Breast epithelium (tissue), 4 donors: Measurements from ENCODE around the gene SIDT2. TPM values are rescaled to one million over a fixed set of nuclear protein-coding genes. Genes with fewer than 3 reads are reported as not detected.
A peak's percentile ranks its signal among the peaks of the same experiment; 100 is the strongest.
"Not testable (repeated sequence)": the region's sequence is repeated elsewhere in the genome, so short reads cannot be mapped to it uniquely, and the experiment has no call there.

Source experiments
- DNase-seq, 2 donors: peaks; one replicate each; pipeline ENCODE4 v3.0.0-alpha.2; 2019; ENCODE audit warnings: low spot score in 2 of 2
- H3K27ac ChIP-seq, 2 donors: fragments of 200-600 bp; sonication (generic) in 1 of 2; one replicate each; pipeline ENCODE4 v1.5.1; 2016 to 2019; ENCODE audit warnings: mild to moderate bottlenecking in 1 of 2
- H3K27me3 ChIP-seq, 2 donors: fragments of 200-600 bp; sonication (generic) in 1 of 2; one replicate each; pipeline versions ENCODE4 v1.5.1 to v1.6.0; 2017 to 2019; ENCODE audit warnings: control low read depth in 1 of 2, mild to moderate bottlenecking in 1 of 2
- H3K36me3 ChIP-seq: fragments of 200-600 bp; one replicate; pipeline ENCODE4 v1.5.1; 2019
- H3K4me1 ChIP-seq, 2 donors: fragments of 200-600 bp; sonication (generic); one replicate each; pipeline ENCODE4 v1.5.1; 2016 to 2019; ENCODE audit warnings: control low read depth in 1 of 2
- H3K4me3 ChIP-seq, 3 donors: fragments of 200-600 bp; sonication (generic); 1 replicate in 2 of 3; 2 replicates in 1 of 3; pipeline ENCODE4 v1.5.1; 2016 to 2019; ENCODE audit warnings: mild to moderate bottlenecking in 3 of 3, moderate library complexity in 2 of 3
- H3K9me3 ChIP-seq, 2 donors: fragments of 200-600 bp; sonication (generic) in 1 of 2; one replicate each; pipeline ENCODE4 v1.5.1; 2016 to 2019; ENCODE audit warnings: control low read depth in 1 of 2
- CTCF ChIP-seq, 3 donors: fragments of 450-650 bp; IDR thresholded peaks; one replicate each; pipeline ENCODE4 v1.5.1; 2016 to 2017; ENCODE audit warnings: antibody characterized with exemption in 3 of 3, mild to moderate bottlenecking in 3 of 3, moderate library complexity in 3 of 3
- POLR2A ChIP-seq: fragments of 450-650 bp; IDR thresholded peaks from one replicate; pipeline ENCODE4 v1.6.1; 2016; ENCODE audit warnings: antibody characterized with exemption, mild to moderate bottlenecking, moderate library complexity
- POLR2AphosphoS5 ChIP-seq, 3 donors: sonication (generic); formaldehyde crosslinking; IDR thresholded peaks; one replicate each; pipeline ENCODE4 v1.6.1; 2017; ENCODE audit warnings: antibody characterized with exemption in 3 of 3
- intact Hi-C: fragments of 100-400 bp; cut with DNase I; formaldehyde crosslinking; loops from one replicate; pipeline ENCODE4 v1.15.1; 2023; ENCODE audit warnings: low total_unique reads
- total RNA-seq, 3 donors: library from RNA; depleted of rRNA; stranded (reverse); fragments of >200 nt; gene quantifications; one replicate each; pipeline ENCODE4 v1.1.0, GENCODE V29; 2016

The SIDT2 gene
- total RNA-seq, 3 donors from 2014 or later: 45.2 to 86.7 (median 49.5) TPM

- Histone ChIP-seq H3K9me3 (no peaks in the 10 kb centered on the region), H3K4me1 (peaks cover 4% of the 10 kb centered on the region in 2 donors), H3K36me3 (no peaks in the 10 kb centered on the region), H3K4me3 (peak overlapping the region; percentile 80 to 97 (median 88)), H3K27ac (peak overlapping the region; percentile 94 to 98), H3K27me3 (no peaks in the 10 kb centered on the region)
- no peak for TF ChIP-seq POLR2AphosphoS5 (IDR thresholded peaks at IDR 0.05)
- no peak for TF ChIP-seq CTCF (IDR thresholded peaks at IDR 0.05)
- TF ChIP-seq POLR2A: no peak
- intact Hi-C loops: no loop called here
- DNase-seq: no peak
Measured at GRCh38 chr11:117180020-117180419, 1.5 kb downstream of the SIDT2 start.

GRCh38 chr11:117180661-117181585 is 2.4 kb downstream of the SIDT2 start:
- Histone ChIP-seq H3K4me1 (peaks cover 4% of the 10 kb centered on the region in 2 donors), H3K27me3 (no peaks in the 10 kb centered on the region), H3K9me3 (no peaks in the 10 kb centered on the region), H3K4me3 (peak overlapping the region in 1 of 3 donors; percentile 88), H3K36me3 (no peaks in the 10 kb centered on the region), H3K27ac (peak overlapping the region in 1 of 2 donors; percentile 48)
- peak; percentile 60 to 66 for DNase-seq
- intact Hi-C loops: no loop called here
- TF ChIP-seq POLR2A (no peak), CTCF (IDR thresholded peaks at IDR 0.05) (peak; percentile 25 to 62 (median 52))

GRCh38 chr11:117181586-117182550 is 3.3 kb downstream of the SIDT2 start:
- peak overlapping the region in 1 of 3 donors; percentile 88 for H3K4me3 ChIP-seq
- peak overlapping the region in 1 of 2 donors; percentile 48 for H3K27ac ChIP-seq
- no peaks in the 10 kb centered on the region for H3K27me3 ChIP-seq
- DNase-seq: peak in 1 of 2 donors; percentile 37
- TF ChIP-seq CTCF (IDR thresholded peaks at IDR 0.05): no peak
- no peak for TF ChIP-seq POLR2A
- TF ChIP-seq POLR2AphosphoS5 (IDR thresholded peaks at IDR 0.05): no peak
- H3K36me3 ChIP-seq: no peaks in the 10 kb centered on the region
- H3K4me1 ChIP-seq: peaks cover 4% of the 10 kb centered on the region in 2 donors
- intact Hi-C loops: no loop called here
- H3K9me3 ChIP-seq: no peaks in the 10 kb centered on the region

- TF ChIP-seq POLR2A (no peak), POLR2AphosphoS5 (IDR thresholded peaks at IDR 0.05) (no peak), CTCF (IDR thresholded peaks at IDR 0.05) (no peak)
- no peaks in the 10 kb centered on the region for H3K27me3 ChIP-seq
- no peak overlapping the region for H3K4me3 ChIP-seq
- no peaks in the 10 kb centered on the region for H3K36me3 ChIP-seq
- H3K4me1 ChIP-seq: peaks cover 4% of the 10 kb centered on the region in 2 donors
- intact Hi-C loops: no loop called here
- no peaks in the 10 kb centered on the region for H3K9me3 ChIP-seq
- no peak overlapping the region for H3K27ac ChIP-seq
- peak in 1 of 2 donors; percentile 28 for DNase-seq
Measured at GRCh38 chr11:117182551-117182935, 4.0 kb downstream of the SIDT2 start.

GRCh38 chr11:117183178-117183577 is 4.6 kb downstream of the SIDT2 start:
- peak in 1 of 2 donors; percentile 28 for DNase-seq
- H3K4me3 ChIP-seq, H3K4me1 ChIP-seq, H3K36me3 ChIP-seq, H3K27me3 ChIP-seq, H3K9me3 ChIP-seq, H3K27ac ChIP-seq, intact Hi-C loops: not testable (repeated sequence)
